GM12878 (cell line): Measurements from ENCODE around the gene PRDM12.

Experiments used
- CTCF ChIP-seq, 3 experiments: IDR thresholded peaks in 2 of 3; conservative IDR thresholded peaks in 1 of 3; 2 replicates each; pipeline ENCODE4 v1.5.1; 2011; ENCODE audit warnings: low read depth in 3 of 3, low read length in 3 of 3, mild to moderate bottlenecking in 3 of 3, control low read depth in 2 of 3, moderate library complexity in 2 of 3, inconsistent platforms in 1 of 3, mixed read lengths in 1 of 3; ENCODE audit not compliant: control insufficient read depth in 2 of 3, insufficient read depth in 1 of 3; ENCODE audit errors: extremely low read depth in 1 of 3
- EZH2 ChIP-seq: IDR thresholded peaks from 2 replicates; pipeline ENCODE4 v1.6.1; 2012; ENCODE audit warnings: low read depth, mild to moderate bottlenecking, control low read depth, inconsistent platforms, low read length, borderline replicate concordance; ENCODE audit not compliant: control insufficient read depth
- IRF4 ChIP-seq: IDR thresholded peaks from 2 replicates; pipeline ENCODE4 v1.6.1; 2011; ENCODE audit warnings: low read depth, low read length
- POLR2AphosphoS5 ChIP-seq: IDR thresholded peaks from 2 replicates; pipeline ENCODE4 v1.6.1; 2011; ENCODE audit warnings: mild to moderate bottlenecking, low read length, inconsistent platforms
- RAD51 ChIP-seq: fragments of 450-650 bp; IDR thresholded peaks from 2 replicates; pipeline ENCODE4 v1.6.1; 2016; ENCODE audit warnings: moderate library complexity, mild to moderate bottlenecking, inconsistent platforms
- YY1 ChIP-seq: IDR thresholded peaks from 2 replicates; pipeline ENCODE4 v1.6.1; 2011; ENCODE audit warnings: low read depth, mild to moderate bottlenecking, low read length
- TF ChIP-seq, protein P1 (sequence below): IDR thresholded peaks from 2 replicates; pipeline ENCODE4 v1.6.1; 2011; ENCODE audit warnings: low read depth, mild to moderate bottlenecking, low read length, moderate library complexity, borderline replicate concordance; ENCODE audit errors: extremely low read depth
- TF ChIP-seq, protein P2 (sequence below): fragments of 450-650 bp; IDR thresholded peaks from 2 replicates; pipeline ENCODE4 v1.6.1; 2016; ENCODE audit warnings: mild to moderate bottlenecking

DNA sequence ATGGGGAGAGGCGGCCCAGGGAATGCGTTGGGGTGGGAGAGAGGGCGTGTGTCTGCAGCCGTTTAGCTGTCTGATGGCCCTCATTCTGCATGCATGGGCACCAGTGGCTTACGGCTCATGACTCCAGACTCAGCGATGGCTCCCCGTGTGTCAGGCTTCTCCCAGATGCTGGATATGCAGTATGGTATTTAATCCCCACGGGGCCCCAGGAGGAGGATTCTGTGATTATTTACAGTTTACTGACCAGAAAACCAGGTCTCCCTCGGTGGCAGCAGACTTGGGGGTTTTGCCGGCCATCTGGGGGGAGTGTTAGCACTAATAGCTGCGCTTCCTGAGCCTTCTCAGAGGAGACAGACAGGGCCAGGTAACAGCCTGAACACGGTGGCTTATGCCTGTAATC lies 4.3 kb downstream of the PRDM12 start:
- TF ChIP-seq, protein P1, sequence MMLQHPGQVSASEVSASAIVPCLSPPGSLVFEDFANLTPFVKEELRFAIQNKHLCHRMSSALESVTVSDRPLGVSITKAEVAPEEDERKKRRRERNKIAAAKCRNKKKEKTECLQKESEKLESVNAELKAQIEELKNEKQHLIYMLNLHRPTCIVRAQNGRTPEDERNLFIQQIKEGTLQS = no peak
- TF ChIP-seq, protein P2, sequence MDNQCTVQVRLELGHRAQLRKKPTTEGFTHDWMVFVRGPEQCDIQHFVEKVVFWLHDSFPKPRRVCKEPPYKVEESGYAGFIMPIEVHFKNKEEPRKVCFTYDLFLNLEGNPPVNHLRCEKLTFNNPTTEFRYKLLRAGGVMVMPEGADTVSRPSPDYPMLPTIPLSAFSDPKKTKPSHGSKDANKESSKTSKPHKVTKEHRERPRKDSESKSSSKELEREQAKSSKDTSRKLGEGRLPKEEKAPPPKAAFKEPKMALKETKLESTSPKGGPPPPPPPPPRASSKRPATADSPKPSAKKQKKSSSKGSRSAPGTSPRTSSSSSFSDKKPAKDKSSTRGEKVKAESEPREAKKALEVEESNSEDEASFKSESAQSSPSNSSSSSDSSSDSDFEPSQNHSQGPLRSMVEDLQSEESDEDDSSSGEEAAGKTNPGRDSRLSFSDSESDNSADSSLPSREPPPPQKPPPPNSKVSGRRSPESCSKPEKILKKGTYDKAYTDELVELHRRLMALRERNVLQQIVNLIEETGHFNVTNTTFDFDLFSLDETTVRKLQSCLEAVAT = no peak
- TF ChIP-seq CTCF (IDR thresholded peaks at IDR 0.05 in 2 of 3, conservative IDR thresholded peaks at IDR 0.05 in 1 of 3; ENCODE audit: control insufficient read depth in 2 of 3, extremely low read depth in 1 of 3, insufficient read depth in 1 of 3, low read depth in 3 of 3, low read length in 3 of 3) (no peak), YY1 (no peak), POLR2AphosphoS5 (no peak), IRF4 (no peak), EZH2 (no peak), RAD51 (no peak)
